LoVo (cell line): Measurements from ENCODE around the gene STRA6.
A peak's percentile ranks its signal among the peaks of the same experiment; 100 is the strongest.

Experiments
- DNase-seq: peaks from one replicate; pipeline ENCODE4 v3.0.0-alpha.2; 2016; ENCODE audit warnings: low spot score

STRA6 gene, protein sequence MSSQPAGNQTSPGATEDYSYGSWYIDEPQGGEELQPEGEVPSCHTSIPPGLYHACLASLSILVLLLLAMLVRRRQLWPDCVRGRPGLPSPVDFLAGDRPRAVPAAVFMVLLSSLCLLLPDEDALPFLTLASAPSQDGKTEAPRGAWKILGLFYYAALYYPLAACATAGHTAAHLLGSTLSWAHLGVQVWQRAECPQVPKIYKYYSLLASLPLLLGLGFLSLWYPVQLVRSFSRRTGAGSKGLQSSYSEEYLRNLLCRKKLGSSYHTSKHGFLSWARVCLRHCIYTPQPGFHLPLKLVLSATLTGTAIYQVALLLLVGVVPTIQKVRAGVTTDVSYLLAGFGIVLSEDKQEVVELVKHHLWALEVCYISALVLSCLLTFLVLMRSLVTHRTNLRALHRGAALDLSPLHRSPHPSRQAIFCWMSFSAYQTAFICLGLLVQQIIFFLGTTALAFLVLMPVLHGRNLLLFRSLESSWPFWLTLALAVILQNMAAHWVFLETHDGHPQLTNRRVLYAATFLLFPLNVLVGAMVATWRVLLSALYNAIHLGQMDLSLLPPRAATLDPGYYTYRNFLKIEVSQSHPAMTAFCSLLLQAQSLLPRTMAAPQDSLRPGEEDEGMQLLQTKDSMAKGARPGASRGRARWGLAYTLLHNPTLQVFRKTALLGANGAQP

DNA sequence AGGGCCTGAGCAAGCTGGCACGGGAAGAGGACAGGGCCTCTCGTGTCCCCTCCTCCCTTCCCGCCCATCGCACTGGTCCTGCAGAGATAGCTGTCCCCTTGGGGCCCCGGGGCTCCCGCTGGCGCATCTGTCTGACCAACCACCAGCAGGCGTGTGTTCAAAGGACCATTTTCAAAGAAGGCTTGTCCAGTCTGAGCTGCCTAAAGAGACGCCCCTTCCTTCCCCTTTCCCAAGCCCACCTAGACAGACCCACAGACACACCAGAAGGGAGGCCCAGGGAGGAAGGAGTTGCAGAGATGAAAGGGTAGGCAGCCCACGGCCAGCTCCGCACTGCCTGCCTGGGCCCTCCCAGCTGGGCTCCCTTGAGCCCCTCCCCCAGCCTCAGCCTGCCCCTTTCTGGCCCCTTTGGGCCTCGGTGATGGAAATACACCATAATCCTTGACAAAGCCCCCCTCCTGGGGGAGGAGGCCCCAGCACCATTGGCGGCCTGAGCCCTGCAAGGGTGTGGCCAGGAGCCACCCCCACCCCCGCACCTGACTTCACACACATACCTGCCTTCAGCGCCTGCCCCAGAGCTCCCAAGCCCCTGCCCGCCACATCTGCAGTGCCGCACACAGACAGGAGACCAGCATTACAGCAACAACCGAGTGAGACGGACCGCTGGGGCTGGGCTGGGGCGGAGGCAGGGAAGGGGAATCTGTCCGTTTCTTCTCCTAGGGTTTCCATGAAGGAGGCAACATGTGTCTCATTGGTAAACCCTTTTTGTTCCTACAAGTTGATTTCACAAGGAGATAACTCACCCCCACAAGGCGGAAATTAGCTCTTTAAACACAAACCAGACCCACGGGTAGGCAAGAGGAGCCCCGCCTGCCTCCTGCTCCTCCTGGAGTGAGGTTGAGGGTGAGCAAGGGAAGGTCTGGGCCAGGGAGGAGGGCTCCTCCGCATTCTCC is at the start of gene STRA6:
TSS of gene STRA6 (minus strand) at position 336 of the 950 bp plus-strand sequence. CDS start 520 bp downstream, outside the sequence.
- DNase-seq: no peak

DNA sequence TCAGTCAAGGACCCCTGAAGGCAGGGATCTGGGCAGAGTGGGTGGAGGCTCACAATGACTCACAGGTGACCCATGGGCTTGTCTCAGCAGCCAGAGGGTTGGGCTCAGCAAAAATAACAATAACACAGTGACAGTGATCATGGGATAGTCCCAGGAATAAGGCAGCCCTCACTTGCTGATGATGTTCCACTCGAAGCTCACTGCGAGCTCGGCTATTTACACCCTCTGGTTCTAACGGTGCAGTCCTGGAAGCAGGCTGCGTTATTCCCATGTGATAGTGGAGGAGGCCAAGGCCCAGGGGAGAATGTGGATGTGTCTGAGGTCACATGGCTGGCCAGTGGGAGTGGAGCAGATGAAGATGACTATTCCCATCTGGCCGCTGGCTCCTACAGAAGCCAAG is 49.7 kb upstream of the STRA6 start:
- DNase-seq: no peak

DNA sequence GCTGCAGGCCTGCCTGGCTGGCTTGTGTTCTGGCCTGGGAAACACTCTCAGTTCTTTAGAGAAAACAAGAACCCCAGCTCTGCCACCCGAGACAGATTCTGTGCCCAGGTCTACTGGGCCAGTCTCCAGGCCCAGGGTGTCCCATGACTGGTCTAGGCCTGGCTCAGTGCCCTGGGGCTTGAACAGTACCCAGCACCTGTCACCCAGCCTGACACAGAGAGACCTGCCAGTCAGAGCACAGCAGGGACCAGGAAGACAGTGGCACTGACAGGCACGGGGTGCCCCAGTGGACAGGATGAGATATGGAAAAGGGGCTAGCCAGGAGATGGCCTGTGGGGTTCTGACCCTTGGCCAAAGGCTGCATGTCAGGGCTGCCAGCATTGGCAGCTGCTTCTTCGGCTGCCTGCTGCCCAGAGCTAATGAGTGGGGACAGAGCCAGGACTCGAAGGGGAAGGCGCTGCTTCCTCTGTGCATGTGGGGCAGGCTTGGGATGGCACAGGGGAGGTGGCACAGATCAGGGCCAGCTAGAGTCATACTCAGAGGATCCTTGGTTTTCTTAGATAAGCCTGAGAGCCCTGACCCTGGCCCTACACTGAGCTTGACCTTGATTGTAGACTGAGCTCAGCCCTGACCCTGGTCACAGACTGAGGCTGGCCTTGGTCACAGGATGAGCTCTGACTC is 48.7 kb upstream of the STRA6 start:
- no peak for DNase-seq

DNA sequence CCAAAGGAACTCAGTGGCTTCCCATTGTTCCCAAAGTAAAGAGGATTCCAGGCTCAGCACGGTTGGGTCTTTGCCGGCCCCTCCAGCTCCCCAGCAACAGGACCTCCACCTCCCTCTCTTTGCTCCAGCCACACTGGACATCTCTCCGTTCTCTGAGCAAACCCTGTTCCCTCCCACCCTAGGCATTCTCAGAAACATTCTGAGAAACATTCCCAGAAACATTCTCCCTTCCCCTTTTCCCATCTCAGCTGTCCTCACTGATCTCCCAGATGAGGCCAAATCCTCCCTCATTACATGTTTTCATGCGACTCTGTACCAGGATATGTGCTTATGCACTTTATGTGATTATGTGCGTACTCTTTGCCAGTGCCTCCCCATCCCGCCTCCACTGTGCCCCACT is 47.7 kb upstream of the STRA6 start:
- no peak for DNase-seq

DNA sequence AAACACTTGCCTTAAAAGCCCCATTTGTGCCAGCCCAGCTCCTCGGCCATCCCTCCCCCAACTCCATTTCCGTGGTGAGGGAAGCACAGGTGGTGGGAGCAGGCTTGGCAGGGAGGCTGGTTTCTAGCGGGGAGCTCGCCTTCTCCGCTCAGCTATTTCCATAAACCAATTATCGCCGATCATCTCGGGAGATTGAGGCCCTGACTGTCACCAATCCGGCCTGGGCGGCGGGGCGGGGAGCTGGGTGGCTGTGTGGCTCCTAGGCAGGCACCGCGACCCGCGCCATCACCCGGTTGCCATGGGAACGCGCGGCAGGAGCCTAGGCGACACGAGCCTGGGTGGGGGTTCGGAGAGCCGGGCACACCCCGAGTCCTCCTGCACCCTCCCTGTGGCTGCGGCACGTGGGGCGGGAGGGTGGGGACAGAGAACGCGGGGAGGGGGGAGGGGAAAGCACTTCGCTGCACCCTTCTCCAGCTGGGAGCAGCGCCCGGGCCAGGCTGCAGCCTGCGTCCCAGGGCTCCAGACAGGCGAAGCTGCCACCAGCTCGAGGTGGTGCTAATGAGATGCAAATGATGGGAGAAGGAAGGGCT is 42.9 kb upstream of the STRA6 start:
- no peak for DNase-seq

DNA sequence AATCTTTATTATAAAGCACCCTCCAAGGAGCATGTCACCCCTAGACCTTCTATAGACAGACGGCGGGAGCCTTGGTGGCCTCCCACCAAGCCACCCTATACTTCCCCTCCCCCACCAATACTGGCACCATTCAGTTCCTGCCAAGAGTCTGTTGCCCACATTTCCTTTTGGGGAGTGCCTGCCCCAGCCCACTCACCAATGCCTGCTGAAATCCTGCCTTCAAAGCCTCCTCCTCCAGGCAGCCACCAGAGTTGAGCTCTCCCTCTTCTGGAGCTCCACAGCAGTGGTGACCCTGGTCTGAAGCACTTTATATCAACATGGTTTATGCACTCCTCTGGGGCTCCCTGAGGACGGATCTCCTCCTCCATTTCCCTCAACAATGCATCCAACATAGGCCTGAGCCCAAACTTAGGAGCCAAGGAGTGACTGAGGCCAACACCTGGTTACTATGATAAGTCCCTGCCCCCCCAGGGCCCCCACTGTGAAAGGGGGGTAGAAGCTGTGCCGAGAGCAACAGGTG is 42.3 kb upstream of the STRA6 start:
- no peak for DNase-seq

DNA sequence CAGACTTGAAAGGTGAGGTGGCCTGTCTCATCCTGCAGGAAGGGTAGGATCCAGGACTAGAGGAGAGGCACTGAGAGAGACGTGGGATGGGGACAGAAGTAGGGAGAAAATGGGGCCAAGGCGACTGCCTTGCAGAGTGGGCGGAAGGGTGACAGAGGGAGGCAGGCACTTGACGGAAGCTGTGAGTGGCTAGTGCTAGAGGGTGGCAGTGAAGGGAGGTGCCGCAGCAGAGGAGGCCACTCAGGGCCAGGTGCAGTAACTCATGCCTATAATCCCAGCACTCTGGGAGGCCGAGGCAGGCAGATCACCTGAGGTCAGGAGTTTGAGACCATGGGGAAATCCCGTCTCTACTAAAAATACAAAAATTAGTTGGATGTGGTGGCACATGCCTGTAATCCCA is 40.8 kb upstream of the STRA6 start:
- DNase-seq: no peak

DNA sequence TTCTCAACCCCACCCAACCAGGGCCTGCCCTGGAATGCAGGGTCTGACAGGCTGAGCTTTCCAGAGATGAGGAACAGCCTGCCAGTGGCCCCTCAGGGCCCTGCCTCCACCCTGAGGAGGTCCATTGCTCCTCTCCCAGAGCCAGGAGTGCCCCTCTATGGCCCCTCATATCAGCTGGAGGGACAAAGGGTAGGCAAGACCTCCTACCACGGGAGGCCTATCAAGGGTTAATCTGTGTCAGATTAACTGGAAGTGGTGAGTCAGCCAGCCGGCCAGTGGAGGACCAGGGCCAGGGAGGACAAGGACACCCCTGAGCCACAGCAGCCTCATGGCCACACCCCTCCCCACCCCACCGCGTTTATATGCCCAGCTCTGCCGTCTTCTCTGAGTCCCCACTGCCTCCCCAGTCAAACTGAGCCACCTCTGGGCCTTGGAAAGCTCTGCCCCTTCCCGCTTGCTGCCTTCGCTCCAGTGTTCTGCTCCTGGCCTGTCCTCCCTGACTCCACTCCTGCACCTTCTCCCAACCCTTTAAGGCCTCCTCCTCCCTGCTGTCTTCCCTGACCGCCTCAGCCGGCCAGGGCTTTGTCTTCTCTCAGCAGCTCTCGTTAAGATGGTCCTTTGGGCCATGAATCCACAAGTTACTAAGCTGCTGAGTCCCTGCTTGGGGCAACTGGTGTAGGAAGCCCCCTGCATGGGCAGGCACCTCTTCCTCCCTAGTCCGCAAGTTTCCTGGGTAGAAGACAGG is 40.0 kb upstream of the STRA6 start:
- no peak for DNase-seq

DNA sequence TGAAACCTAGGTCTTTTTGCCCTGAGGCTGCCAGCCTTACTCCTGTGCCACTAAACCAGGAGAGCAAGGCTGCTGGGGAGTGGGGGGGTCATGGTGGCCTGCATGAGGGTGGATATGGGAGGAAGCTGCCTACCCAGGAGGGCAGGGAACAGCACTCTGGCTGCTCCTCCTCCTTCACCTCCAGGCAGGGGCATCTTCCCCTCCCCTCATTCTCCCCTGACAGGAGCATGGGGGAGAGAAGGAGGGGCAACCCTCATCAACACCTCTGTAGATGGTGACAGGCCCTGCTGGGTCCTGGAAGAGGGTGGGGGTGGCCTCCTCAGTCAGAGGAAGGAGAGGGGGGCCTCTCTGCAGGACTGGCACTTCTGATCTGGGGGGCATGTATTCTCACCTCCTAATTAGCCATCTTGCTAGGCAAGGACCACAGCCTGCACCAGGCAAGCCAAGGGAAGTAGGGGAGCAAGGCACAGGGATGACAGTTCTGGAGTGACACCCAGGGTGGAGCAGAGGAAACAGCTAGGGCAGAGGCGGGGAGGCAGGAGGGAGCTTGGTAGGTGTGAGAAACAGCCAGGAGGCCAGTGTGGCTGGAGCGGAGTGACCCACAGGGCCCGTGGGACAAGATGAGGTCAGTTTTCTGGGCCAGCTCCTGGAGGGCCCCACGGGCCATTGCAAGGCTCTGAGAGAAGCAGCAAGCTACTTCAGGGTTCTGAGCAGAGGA is 38.5 kb upstream of the STRA6 start:
- no peak for DNase-seq

DNA sequence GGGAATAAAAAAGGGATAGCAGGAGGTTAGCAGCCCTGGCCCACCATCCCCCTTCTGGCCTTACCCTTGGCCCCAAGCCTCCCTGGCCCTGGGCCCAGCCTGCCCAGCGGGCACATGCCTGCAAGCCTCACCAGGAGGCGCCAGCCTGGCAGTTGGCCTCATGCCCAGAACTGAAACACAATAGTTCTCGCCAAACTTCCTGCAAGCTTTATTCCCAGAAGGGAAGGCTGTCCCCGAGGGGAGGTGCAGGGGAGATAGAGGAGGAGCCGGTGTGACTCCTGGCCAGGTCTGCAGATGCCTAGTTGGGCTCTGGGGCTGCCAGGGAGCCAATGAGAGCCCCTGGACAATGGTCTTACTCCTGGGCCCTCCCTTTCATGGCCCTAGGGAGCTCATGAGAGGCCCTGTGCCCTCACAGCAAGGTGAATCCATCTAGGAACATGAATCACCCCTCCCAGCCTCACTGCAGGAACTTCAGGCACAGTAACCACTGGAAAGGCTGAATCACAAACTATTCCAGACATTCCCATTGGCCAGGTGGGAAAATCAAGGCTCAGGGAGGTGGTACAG is 37.5 kb upstream of the STRA6 start:
- peak; percentile 60 for DNase-seq

DNA sequence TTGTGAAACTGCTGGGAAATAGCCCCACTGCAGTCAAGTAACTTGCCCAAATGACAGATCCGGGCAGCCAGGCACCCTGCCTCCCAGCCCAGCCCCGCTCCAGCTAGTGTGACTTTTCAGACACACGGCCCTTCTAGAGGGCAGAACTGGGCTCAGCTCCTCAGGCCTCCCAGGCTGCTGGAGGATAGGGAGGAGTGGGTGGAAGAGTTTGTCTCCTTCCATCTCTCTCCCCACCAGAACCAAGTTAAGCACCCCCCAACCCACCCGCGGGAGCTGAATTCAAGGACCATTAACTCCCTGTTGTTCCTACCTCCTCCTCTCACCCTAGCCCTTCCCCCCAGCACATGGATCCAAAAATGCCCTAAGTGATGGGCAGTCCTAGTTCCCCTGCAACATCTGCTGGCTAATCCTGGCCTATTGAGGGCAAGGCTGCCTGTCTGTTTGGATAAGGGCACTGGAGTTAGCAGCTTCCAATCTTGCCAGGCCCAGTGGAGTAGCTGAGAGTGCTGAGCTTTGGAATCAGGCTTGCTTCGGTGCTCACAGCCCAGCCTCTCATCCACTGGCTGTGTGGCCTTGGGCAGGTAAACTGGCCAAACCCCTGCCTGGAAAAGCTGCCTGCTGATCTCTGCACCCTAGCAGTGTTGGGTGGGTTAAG is 36.6 kb upstream of the STRA6 start:
- DNase-seq: no peak

DNA sequence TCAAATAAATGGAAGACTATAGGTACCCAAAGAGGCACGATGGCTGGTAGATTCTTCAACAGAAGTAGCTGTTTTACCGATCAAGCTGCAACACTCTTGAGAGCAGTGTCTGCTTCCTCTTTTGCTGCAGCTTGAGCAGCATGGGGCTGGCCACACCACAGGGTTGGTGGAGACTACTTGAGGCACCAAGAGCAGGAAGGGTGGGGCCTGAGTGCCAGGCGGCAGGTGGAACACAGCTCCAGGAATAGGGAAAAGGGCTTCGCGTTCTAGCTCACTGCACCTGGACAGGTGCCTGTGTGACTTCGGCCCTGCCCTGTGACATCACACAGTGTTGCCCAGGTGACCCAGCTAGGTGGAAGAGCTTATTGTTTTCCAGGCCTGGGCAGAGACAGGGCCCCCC is 33.4 kb upstream of the STRA6 start, which contains the start of gene CCDC33:
TSS of gene CCDC33 (plus strand) at position 365 of the 400 bp plus-strand sequence. CDS start 394 bp downstream, outside the sequence.
- peak; percentile 16 for DNase-seq

DNA sequence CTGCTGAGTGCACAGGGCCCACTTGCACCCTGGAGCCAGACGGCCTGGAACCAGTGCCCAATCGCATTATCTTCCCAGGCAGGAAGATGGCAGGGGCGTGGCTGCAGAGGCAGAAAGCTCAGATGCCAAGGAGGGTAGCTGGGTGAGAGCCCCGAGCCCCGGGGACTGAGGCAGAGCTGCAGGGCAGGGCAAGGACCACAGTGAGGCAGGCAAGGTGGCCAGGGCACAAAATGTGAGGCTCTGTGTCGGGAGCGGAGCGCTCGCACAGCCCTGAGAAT is 31.9 kb upstream of the STRA6 start:
- DNase-seq: no peak

DNA sequence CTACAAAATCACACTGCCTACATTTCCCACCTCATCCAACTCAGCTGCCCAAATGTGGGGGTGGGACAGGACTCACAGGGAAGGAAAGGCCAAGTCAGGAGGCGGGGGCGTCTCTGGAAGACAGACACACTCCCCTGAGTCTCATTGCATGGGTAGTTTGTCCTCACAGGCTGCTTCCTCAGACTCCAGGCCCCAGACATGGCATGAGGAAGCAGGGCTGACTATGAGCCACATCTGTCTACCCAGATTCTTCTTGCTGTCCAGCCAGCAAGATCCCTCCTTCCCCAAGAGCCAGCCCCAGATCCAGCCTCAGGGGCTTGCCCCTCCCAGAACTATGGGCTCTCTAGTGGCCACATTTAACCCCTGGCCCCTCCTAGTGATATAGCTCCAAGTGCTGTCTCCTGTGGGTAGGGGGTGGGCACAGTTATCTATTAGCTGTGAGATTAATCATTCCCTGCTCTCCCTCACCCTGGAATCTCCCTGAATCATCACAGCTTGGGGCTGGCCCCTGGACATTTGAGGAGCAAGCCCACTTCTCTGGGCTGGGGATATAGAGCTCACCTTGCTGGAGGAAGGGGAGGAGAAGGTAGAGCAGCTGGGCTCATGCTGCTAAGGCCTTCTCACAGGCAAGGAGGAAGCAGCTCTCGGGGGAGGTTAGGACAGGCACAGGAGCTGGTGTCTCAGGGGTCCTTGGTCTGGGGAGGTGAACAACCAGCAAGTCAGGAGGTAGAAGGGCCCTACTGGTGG is 31.4 kb upstream of the STRA6 start:
- DNase-seq: no peak

DNA sequence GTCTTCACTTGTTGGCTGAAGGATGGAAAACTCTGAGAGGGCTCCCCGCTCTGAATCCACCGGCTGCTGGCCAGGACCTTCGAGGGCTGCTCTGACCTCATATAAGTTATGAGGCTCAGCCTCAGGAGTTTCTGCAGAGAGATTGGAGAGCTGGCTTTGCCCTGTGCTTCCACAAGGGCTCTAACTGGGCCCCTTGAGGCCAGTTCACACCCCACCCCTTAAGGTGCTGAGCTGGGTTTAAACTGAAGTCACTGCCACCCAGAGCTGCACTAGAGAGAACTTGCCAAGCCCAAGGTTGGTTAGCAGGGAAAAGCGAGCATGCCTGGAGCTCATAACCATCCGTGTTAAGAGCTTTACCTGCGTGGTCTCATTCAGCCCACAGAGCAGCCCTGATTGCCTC is 30.8 kb upstream of the STRA6 start:
- no peak for DNase-seq

DNA sequence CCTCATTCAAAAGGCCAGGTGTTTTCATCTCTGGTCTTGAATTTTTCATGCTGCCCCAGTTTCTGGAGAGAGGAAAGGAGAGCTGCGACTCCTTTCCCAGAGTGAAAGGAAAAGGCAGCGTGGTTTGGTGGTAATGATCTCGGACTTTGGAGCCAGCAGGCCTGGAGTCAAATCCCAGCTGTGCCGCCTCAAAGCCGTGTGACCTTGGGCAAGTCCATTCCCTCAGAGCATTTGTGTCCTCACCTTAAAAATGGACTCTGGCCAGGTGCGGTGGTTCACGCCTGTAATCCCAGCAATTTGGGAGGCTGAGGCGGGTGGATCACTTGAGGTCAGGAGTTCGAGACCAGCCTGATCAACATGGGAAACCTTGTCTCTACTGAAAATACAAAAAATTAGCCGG is 28.9 kb upstream of the STRA6 start:
- DNase-seq: no peak

DNA sequence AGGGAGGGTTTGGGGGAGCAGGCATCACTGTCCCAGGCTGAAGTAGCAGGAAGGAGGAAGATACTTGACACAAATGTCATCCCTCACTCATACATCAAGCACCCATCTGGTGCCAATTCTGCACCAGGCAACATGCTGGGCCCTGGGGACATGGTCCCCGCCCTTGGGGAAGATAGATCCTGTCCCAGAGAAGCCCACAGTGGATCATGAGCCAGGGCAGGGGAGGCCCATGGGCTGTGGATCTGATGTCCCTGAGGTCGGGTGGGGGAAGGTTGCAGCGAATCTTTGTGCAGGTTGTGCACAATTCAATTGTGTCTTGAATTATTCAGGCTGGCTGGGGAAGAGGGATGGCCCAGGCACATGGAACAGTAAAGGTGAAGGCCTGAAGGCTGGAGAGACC is 27.1 kb upstream of the STRA6 start:
- DNase-seq: no peak

DNA sequence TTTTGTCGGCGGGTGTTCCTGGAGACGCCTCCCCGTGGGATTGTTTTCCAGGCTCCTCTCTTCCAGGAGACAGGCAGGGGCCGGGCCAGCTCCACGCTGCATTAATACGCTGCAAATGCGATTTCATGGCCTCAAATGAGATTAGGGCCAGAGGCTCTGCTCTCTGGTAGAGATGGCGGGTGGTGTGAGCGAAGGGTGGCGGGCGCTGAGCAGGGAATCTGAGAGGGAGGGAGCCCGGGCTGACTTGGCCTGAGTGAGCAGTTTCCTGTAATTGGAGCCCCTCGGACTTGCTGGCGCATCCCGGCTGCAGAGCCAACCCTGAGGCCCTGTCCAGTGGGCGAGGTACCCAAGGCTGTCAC is 26.1 kb upstream of the STRA6 start:
- no peak for DNase-seq
